GM19452 (cell line): ENCODE data around the gene RCN2.
"Not testable (repeated sequence)": the region's sequence is repeated elsewhere in the genome, so short reads cannot be mapped to it uniquely, and the experiment has no call there.

Source experiments
- ATAC-seq: cut with Tn5 transposase; IDR thresholded peaks from one replicate; pipeline ENCODE4 v1.9.1; 2021; ENCODE audit not compliant: unreplicated experiment

RCN2 gene, protein sequence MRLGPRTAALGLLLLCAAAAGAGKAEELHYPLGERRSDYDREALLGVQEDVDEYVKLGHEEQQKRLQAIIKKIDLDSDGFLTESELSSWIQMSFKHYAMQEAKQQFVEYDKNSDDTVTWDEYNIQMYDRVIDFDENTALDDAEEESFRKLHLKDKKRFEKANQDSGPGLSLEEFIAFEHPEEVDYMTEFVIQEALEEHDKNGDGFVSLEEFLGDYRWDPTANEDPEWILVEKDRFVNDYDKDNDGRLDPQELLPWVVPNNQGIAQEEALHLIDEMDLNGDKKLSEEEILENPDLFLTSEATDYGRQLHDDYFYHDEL

DNA sequence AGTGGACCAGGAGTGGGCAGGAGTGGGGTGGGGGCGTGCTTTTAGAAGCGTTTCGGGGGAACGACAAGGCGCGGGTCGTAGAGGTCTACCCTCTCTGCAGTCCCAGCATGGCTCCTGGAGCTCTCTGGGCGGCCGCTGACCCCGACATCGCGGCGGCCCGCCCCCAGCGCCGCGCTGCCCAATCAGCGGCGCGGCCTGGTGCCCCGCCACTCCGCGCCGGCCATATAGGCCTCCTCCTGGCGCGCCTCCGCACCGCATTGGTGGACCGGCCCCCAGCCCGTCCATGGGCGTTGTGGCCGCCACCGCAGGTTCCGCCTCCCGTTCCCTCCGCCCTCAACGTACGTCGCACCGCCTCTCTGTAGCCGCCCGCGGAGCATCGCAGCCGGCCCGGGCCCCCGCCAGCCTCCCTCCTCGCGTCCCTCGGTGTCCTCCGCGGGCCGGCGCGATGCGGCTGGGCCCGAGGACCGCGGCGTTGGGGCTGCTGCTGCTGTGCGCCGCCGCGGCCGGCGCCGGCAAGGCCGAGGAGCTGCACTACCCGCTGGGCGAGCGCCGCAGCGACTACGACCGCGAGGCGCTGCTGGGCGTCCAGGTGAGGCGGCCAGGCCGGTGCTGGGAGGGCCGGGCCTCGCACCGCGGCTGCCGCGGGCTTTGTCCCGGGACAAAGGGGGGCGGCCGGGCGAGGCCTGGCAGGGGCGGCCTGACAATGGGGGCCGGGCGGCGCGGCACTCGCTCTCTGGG is at the start of gene RCN2:
Gene RCN2, plus strand, starts transcription at position 353 of the 738 bp plus-strand sequence. Its CDS starts 93 bp downstream, at position 446.
- peak; percentile 99 for ATAC-seq

DNA sequence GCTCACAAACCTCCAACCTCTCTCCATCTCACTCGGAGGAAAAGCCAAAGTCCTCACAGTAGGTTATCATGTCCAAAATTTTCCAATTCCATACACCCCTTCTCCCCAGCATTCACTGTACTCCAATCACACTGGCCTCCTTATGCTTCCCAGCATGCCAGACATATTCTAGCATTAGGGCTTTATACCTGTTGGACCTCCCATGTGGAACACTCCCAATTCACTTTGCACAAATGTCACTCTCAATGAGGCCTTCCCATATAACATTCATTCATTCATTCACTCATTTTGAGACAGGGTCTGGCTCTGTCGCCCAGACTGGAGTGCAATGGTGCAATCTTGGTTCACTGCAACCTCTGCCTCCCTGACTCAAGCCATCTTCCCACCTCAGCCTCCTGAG is 46.3 kb upstream of the RCN2 start:
- no peak for ATAC-seq

DNA sequence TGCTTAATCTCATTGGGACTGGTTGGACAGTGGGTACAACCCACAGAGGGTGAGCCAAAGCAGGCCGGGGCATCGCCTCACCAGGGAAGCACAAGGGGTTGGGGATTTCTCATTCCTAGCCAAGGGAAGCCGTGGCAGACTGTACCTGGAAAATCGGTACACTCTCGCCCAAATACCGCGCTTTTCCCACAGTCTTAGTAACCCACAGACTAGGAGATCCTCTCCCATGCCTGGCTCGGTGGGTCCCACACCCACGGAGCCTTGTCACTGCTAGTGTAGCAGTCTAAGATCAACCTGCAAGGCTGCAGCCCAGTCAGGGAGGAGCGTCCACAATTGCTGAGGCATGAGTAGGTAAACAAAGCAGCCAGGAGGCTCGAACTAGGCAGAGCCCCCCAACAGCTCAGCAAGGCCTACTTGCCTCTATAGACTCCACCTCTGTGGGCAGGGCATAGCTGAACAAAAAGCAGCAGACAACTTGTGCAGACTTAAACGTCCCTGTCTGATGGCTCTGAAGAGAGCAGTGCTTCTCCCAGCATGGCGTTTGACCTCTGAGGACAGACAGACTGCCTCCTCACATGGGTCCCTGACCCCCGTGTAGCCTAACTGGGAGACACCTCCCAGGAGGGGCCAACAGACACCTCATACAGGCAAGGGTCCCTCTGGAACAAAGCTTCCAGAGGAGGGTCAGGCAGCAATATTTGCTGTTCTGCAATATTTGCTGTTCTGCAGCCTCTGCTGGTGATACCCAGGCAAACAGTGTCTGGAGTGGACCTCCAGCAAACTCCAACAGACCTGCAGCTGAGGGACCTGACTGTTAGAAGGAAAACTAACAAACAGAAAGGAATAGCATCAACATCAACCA is 44.0 kb upstream of the RCN2 start:
- ATAC-seq = not testable (repeated sequence)

DNA sequence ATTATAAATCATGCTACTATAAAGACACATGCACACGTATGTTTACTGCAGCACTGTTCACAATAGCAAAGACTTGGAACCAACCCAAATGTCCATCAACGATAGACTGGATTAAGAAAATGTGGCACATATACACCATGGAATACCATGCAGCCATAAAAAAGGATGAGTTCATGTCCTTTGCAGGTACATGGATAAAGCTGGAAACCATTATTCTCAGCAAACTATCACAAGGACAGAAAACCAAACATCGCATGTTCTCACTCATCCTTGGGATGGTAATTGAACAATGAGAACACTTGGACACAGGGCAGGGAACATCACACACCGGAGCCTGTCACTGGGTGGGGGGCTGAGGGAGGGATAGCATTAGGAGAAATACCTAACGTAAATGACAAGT is 38.7 kb upstream of the RCN2 start:
- not testable (repeated sequence) for ATAC-seq

DNA sequence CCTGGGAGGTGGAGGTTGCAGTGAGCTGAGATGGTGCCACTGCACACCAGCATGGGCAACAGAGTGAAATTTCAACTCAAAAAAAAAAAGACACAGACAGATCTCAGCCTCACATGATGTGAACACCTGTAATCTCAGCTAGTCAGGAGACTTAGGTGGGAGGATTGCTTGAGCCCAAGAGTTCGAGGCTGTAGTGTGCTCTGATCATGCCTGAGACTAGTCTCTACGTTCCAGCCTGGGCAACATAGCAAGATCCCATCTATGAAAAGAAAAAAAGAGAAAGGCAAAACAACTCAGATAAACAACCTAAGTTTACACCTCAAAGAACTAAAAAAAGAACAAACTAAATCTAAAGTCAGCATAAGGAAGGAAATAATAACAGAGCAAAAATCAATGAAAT is 37.4 kb upstream of the RCN2 start:
- no peak for ATAC-seq

DNA sequence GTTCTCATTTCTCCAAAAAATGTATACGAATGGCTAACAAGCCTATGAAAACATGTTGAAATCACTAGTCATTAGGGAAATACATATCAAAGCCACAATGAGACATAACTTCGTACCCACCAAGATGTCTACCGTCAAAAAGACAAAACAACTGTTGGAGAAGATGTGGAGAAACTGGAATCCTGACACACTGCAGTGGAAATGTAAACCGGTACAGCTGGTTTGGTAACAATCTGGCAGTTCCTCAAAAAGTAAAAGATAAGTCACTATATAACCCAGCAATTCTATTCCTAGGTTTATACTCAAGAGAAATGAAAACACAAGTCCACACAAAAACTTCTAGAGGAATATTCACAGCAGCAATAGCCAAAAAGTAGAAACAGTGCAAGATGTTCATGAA is 33.4 kb upstream of the RCN2 start:
- no peak for ATAC-seq

DNA sequence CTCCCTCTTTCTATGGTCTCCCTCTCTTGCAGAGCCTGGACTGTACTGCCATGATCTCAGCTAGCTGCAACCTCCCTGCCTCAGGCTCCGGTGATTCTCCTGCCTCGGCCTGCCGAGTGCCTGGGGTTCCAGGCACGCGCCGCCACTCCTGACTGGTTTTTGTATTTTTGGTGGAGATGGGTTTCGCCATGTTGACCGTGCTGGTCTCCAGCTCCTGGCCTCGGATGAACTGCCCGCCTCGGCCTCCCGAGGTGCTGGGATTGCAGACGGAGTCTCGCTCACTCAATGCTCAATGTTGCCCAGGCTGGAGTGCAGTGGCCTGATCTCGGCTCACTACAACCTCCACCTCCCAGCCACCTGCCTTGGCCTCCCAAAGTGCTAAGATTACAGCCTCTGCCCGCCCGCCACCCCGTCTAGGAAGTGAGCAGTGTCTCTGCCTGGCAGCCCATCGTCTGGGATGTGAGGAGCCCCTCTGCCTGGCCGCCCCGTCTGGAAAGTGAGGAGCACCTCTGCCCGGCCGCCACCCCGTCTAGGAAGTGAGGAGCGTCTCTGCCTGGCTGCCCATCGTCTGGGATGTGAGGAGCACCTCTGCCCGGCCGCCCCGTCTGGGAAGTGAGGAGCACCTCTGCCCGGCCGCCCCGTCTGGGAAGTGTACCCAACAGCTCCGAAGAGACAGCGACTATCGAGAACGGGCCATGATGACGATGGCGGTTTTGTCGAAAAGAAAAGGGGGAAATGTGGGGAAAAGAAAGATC is 32.2 kb upstream of the RCN2 start:
- ATAC-seq = not testable (repeated sequence)

DNA sequence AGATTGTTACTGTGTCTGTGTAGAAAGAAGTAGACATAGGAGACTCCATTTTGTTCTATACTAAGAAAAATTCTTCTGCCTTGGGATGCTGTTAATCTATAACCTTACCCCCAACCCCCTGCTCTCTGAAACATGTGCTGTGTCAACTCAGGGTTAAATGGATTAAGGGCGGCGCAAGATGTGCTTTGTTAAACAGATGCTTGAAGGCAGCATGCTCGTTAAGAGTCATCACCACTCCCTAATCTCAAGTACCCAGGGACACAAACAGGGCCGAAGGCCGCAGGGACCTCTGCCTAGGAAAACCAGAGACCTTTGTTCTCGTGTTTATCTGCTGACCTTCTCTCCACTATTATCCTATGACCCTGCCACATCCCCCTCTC is 31.6 kb upstream of the RCN2 start:
- ATAC-seq = not testable (repeated sequence)

DNA sequence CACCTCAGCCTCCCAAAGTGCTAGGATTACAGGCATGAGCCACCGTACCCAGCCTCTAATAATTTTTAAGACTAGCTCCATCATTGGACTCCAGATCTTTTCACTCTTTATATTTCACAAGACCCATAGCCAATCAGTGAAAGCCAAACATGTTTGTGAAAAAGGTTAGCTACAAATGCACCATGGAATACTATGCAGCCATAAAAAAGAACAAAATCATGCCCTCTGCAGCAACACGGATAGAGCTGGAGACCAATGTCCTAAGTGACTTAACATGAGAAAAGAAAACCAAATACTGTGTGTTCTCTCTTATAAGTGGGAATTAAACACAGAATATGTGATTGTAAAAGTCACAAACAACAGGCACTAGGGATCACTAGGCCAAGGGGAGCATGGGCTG is 29.6 kb upstream of the RCN2 start:
- ATAC-seq = no peak

DNA sequence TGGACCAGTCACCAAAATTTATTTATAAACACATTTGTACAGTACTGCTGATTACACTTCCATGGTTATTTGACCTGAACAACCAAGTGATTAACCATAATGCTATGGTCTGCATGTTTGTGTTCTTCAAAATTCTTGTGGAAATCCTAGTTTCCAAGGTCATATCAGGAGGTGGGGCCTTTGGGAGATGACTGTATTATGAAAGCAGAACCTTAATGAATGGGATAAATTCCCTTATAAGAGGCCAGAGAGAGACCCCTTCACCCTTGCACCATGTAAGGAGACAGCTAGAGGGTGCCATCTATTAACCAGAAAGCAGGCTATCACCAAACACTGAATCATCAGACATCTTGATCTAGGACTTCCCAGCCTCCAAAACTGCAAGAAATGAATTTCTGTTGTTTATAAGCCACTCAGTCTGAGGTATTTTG is 28.3 kb upstream of the RCN2 start:
- ATAC-seq = no peak

DNA sequence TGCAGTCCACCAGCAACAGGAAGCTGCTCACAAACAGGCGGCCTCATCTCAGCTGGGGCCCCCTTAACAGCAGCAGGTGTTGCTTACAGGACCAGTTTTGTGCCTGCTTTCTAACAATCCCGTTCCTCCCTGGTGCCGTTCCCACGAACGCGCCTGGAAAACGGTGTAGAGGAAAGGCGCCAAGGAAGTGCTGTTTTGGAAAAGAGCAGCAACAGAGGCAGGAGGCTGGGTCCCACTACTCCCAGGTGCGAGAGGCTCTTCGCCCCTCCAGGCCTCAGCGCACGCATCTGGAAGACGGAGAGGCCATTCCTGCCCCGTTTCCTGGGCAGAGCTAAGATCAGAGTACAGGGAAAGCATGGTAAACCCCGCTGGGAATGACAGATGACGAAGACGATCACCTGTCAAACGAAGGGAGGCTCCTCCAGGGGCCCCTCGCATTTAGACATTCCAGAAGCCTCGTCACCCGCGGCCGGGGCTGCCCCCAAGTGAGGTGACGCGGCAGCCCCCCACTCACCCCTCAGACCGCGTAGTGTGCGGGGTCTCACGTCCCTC is 27.0 kb upstream of the RCN2 start:
- no peak for ATAC-seq

DNA sequence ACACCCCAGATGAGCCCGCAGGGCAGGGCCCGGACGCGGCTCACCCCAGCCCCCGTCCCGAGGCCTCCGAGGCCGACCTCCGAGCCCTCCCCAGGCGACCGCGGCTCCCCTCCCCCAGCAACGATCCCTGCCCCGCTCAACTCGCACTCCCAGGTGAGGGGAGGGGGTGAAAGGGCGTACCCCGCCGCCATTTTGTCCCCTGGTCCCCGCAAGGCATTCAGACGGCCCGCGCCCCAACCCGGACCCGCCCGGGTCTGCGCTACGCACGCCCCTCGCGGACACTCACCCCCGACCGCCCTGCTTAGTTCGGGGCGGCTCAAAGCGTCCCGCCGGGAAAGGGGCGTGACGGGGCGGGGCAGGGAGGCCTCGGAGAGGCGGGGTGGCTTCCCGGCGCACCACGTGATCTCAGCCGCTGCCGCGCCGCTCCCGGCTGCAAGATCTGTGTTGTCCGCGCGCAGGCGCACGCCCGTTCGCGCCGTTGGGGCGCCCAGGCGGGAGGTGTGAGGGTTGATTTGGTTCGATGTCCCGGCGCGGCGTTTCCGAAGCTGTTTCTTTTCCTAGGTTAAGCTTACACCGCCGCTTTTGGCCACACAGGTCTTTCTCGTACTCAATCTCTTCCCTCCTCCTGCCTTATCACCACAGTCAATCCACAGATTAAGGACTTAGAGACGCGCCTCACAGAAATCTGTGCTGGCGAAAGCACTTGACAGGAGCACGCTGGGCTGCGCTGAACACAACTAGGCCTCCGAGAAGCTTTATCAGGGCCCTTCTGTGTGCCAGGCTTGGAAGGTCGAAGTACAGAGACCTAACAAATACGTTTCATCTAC is 26.3 kb upstream of the RCN2 start, which contains the start of gene SCAPER:
Gene SCAPER, minus strand, starts transcription at position 328 of the 827 bp plus-strand sequence. CDS start 21,523 bp downstream, outside the sequence.
- peak; percentile 88 for ATAC-seq

DNA sequence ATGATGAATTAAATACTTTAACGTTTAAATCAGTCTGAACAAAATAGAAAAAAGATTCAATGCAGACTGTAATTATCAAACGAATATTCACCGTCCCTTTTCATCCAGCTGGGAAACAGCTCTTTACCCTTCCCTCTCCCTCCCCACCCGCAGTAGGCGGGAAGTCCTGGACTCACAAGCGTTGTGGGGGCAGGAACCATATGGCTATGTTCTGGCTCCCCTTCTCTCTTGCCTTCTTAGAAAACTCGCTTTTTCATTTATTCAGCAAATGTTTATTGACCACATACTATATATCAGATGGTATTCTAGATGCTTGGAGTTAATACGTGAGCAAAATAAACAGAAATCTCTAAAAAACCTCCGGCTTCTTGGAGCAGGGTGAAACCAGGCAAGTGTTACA is 25.7 kb upstream of the RCN2 start:
- ATAC-seq = no peak

DNA sequence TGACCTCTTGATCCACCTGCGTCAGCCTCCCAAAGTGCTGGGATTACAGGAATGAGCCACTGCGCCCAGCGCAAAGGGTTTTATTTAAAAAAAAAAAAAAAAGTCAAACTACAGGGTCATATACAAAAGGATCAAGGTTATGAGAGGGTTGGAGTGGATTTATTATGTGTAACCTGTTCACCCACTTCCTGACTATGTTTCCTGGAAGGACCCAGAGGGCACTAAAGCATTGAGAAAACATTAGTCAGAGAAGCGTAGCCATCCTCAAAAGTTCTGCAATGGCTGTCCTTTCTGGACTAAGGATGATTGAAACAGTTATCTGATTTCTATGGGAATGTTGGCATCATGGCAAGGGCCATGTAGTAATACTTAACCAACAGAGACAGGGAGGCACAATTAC is 19.1 kb upstream of the RCN2 start:
- ATAC-seq = no peak

DNA sequence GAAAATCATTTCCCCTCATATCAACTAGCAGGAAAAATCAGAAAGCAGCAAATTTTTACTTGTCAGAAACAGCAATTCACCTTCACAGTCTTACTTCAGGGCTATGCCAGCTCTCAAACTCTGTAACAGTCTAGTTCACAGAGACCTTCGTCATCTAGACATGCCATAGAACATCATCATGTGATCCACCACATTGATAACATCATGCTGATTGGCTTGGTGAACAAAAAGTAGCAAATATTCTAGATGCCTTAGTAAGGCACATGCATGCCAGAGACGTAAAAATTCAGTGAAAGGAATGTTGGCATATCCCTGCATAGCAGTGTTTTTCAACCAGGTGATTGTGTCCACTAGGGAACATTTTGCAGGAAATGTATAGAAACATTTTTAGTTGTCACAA is 17.8 kb upstream of the RCN2 start:
- ATAC-seq = no peak

DNA sequence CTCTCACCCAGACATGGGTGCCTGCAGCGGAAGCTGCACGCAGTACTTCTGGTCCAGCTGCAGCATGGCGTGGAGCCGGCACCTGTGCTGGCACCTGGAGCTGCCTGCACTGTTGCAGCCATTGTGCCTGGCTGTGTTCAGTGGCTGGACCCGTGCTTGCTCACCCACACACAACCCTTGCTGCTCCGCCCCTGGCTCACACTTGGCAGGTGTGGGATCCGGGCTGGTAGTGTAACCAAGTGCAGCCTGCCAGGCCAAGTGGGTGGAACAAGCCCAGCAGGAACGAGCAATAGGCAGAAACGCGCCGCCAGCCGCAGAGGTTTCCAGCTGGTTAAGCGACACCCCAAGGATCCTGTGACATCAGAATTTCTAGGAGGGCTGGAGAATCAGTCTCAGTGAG is 15.2 kb upstream of the RCN2 start:
- ATAC-seq = no peak

DNA sequence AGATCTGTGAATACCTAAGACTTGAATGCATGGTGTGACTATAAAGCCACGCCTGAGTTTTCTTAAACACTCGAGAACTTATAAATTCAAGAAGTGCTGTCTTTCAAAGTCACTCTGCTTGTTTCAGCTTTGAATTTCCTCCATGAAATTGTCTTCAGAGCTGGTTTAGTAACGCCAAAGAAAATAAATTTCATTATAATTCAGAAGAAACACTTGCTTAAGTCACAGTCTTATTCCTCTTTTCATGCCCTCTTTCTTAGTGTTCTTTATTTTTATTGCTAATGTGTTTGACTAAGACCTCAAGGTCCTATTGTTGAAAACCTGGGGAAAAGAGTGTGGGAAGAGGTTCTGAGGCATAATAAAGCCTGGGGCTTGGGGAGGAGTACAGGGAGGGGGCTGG is 3.3 kb upstream of the RCN2 start:
- ATAC-seq = no peak

DNA sequence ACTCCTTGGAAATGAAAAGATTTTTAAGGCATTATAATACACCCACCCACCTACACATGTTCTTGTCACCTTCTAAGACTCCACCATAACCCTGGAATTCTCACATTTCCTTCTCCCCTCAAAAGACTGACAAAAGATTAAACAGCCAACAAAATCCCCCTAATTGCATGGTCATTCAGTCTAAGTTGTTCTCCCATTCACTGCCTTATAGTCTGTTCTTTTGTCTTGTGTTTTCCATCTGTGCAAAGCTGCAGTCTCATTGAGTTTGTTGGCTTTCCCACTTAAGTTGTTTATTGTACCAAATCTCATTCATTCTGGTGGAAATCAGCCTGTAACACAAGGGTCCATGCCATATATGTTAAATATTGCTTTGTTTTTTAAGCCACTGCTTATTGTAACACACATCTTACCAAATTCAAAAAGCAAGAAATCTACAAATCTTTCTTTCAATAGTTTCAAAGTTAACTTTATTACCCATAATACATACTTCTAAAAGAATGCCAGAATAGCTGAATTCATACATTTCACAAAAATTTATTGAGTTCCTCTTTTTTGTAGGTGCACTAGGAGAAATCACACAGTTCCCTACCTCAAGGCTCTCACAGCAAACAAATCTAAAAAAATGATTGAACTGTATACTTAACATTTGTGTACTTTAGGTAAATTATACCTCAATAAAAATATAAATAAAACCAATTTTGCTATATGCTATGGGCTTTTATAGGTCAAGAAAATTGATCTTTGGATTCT is 2.4 kb upstream of the RCN2 start:
- no peak for ATAC-seq

DNA sequence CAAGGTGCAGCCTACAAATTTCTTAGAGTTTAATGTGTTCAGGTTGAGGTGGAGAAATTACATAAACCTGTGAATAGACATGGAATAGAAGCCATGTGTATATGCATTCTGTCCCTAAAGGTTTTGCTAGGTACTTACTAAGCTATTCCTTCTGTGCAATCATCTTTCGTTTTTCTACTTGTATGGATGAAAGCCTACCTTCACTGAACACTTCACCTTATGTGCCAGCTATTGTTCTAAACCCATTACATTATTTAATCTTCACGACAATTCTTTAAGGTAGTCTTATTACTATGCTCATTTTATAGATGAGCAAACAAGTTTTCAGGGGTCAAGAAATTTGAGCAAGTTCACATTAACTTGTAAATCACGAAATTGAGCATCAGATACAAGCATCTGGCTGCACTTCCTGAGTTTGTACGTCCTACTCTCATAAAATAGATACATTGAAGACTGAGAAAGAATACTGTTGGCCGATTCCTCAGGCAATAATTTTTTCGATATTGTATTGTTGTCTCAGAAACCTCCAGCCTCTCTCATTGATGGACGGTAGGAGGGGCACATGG is 635 bp upstream of the RCN2 start:
- no peak for ATAC-seq
